ENCODE measurements around the gene ZNF732. TPM values are rescaled to one million over a fixed set of nuclear protein-coding genes. Genes with fewer than 3 reads are reported as not detected.

ZNF732 gene
- total RNA-seq, 1 experiment from 2014 or later = not detected

DNA sequence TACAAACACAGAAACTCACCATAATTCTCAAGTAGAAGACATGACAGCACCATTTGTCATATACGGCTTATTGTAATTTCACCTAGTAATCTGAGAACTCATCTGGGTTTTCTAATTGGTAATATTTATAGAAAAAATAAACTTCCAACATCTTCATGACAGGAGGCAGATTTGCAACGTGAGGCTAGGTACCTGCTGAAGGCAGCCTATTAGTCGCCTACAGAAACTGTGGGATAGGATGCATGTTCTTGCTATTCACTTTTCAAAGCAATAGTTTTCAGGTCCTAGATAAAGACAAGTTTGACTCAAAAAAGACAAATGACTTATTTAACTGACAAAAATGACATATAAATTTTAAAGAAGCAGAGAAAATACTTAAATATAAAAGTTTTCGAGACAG lies 2.9 kb downstream of the ZNF732 start:
- no peak for DNase-seq
- Mint-ChIP-seq H3K4me3 (ENCODE audit: low read depth, unreplicated experiment) (no peak overlapping the region), H3K9me3 (ENCODE audit: low read depth, unreplicated experiment) (peaks cover 12% of the 10 kb centered on the region), H3K4me1 (ENCODE audit: low read depth, unreplicated experiment) (no peaks in the 10 kb centered on the region), H3K27me3 (ENCODE audit: unreplicated experiment) (no peaks in the 10 kb centered on the region), H3K36me3 (ENCODE audit: insufficient read depth, unreplicated experiment) (no peaks in the 10 kb centered on the region), H3K27ac (ENCODE audit: unreplicated experiment) (no peak overlapping the region)
- intact Hi-C loops (cut with micrococcal nuclease; ENCODE audit: unreplicated experiment) = no loop called here
- CTCF ChIA-PET = no interaction called here
- TF ChIP-seq, protein P1, sequence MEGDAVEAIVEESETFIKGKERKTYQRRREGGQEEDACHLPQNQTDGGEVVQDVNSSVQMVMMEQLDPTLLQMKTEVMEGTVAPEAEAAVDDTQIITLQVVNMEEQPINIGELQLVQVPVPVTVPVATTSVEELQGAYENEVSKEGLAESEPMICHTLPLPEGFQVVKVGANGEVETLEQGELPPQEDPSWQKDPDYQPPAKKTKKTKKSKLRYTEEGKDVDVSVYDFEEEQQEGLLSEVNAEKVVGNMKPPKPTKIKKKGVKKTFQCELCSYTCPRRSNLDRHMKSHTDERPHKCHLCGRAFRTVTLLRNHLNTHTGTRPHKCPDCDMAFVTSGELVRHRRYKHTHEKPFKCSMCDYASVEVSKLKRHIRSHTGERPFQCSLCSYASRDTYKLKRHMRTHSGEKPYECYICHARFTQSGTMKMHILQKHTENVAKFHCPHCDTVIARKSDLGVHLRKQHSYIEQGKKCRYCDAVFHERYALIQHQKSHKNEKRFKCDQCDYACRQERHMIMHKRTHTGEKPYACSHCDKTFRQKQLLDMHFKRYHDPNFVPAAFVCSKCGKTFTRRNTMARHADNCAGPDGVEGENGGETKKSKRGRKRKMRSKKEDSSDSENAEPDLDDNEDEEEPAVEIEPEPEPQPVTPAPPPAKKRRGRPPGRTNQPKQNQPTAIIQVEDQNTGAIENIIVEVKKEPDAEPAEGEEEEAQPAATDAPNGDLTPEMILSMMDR (IDR thresholded peaks at IDR 0.05; ENCODE audit: unreplicated experiment) = no peak
- BruUV-seq (replicated peaks) = no TSS peak

DNA sequence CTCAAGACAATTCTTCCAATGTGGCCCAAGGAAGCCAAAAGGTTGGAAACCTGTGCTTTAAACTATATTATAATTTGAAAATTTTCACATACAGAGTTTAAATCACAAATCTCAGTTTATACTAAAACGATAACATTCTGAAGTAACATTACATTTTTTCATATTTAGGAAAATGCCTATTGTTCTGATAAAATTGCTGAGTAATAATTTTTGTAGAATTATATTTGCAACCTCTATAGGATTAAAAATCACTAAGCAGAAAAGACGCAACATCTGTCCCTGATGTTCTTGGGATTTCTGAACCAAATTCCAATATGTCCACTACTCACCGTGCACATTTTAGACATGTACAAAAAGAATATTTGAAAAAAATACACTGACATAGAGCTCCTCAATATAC lies 10.5 kb downstream of the ZNF732 start:
- Mint-ChIP-seq H3K27ac (ENCODE audit: unreplicated experiment) (no peak overlapping the region), H3K9me3 (ENCODE audit: low read depth, unreplicated experiment) (peaks cover 4% of the 10 kb centered on the region), H3K4me3 (ENCODE audit: low read depth, unreplicated experiment) (no peak overlapping the region), H3K4me1 (ENCODE audit: low read depth, unreplicated experiment) (no peaks in the 10 kb centered on the region), H3K27me3 (ENCODE audit: unreplicated experiment) (no peaks in the 10 kb centered on the region), H3K36me3 (ENCODE audit: insufficient read depth, unreplicated experiment) (no peaks in the 10 kb centered on the region)
- no TSS peak for BruUV-seq (replicated peaks)
- CTCF ChIA-PET = no interaction called here
- intact Hi-C loops (cut with micrococcal nuclease; ENCODE audit: unreplicated experiment) = no loop called here
- DNase-seq = no peak
- TF ChIP-seq, protein P1 (IDR thresholded peaks at IDR 0.05; ENCODE audit: unreplicated experiment) = no peak

DNA sequence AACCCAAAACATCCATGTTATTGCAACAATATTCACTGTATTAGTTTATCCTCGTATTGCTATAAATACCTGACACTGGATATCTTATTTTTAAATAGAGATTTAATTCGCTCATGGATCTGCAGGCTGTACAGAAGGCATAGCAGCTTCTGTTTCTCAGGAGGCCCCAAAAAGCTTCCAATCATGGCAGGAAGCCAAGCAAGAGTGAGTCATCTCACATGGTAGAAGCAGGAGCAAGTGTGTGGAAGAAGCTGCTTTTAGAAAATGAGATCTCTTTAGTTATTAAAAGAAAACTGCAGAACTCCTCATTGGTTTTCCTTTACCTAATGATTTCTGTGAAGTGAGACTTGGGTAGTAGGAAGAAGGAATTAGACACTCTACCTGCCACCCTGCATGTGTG lies 16.4 kb downstream of the ZNF732 start:
- DNase-seq = no peak
- Mint-ChIP-seq H3K4me3 (ENCODE audit: low read depth, unreplicated experiment) (no peak overlapping the region), H3K9me3 (ENCODE audit: low read depth, unreplicated experiment) (peaks cover 3% of the 10 kb centered on the region), H3K27me3 (ENCODE audit: unreplicated experiment) (no peaks in the 10 kb centered on the region), H3K36me3 (ENCODE audit: insufficient read depth, unreplicated experiment) (no peaks in the 10 kb centered on the region), H3K4me1 (ENCODE audit: low read depth, unreplicated experiment) (no peaks in the 10 kb centered on the region), H3K27ac (ENCODE audit: unreplicated experiment) (no peak overlapping the region)
- CTCF ChIA-PET = no interaction called here
- intact Hi-C loops (cut with micrococcal nuclease; ENCODE audit: unreplicated experiment) = no loop called here
- BruUV-seq (replicated peaks) = no TSS peak
- TF ChIP-seq, protein P1 (IDR thresholded peaks at IDR 0.05; ENCODE audit: unreplicated experiment) = no peak

- DNase-seq = no peak
- TF ChIP-seq, protein P1 (IDR thresholded peaks at IDR 0.05; ENCODE audit: unreplicated experiment) = no peak
- no peak overlapping the region for H3K4me3 Mint-ChIP-seq (ENCODE audit: low read depth, unreplicated experiment)
- no peaks in the 10 kb centered on the region for H3K36me3 Mint-ChIP-seq (ENCODE audit: insufficient read depth, unreplicated experiment)
- CTCF ChIA-PET = no interaction called here
- H3K4me1 Mint-ChIP-seq (ENCODE audit: low read depth, unreplicated experiment) = no peaks in the 10 kb centered on the region
- BruUV-seq (replicated peaks) = no TSS peak
- H3K27me3 Mint-ChIP-seq (ENCODE audit: unreplicated experiment) = no peaks in the 10 kb centered on the region
- no peak overlapping the region for H3K27ac Mint-ChIP-seq (ENCODE audit: unreplicated experiment)
- intact Hi-C loops (cut with micrococcal nuclease; ENCODE audit: unreplicated experiment) = no loop called here
- peaks cover 4% of the 10 kb centered on the region for H3K9me3 Mint-ChIP-seq (ENCODE audit: low read depth, unreplicated experiment)
Measured at GRCh38 chr4:273309-274017, 31.8 kb downstream of the ZNF732 start.

Measured in Calu3 (cell line).